Tibial nerve (tissue), 4 donors: ENCODE measurements around the gene TINAGL1. TPM values are rescaled to one million over a fixed set of nuclear protein-coding genes. Genes with fewer than 3 reads are reported as not detected.
A peak's percentile ranks its signal among the peaks of the same experiment; 100 is the strongest.

Source experiments
- DNase-seq, 2 donors: peaks; one replicate each; pipeline ENCODE4 v3.0.0-alpha.2; 2019; ENCODE audit warnings: low spot score in 2 of 2
- H3K27ac ChIP-seq, 4 donors: fragments of 200-600 bp; sonication (generic) in 3 of 4; one replicate each; pipeline ENCODE4 v1.5.1; 2017 to 2019; ENCODE audit warnings: mild to moderate bottlenecking in 1 of 4
- H3K27me3 ChIP-seq, 2 donors: fragments of 200-600 bp; sonication (generic) in 1 of 2; one replicate each; pipeline versions ENCODE4 v1.5.1 to v1.6.0; 2017 to 2019
- H3K36me3 ChIP-seq, 3 donors: fragments of 200-600 bp; sonication (generic); one replicate each; pipeline ENCODE4 v1.5.1; 2018 to 2019
- H3K4me1 ChIP-seq, 4 donors: fragments of 200-600 bp; sonication (generic) in 3 of 4; one replicate each; pipeline ENCODE4 v1.5.1; 2017 to 2019
- H3K4me3 ChIP-seq, 4 donors: fragments of 200-600 bp; sonication (generic) in 3 of 4; one replicate each; pipeline ENCODE4 v1.5.1; 2017 to 2019; ENCODE audit warnings: mild to moderate bottlenecking in 1 of 4, moderate library complexity in 1 of 4
- H3K9me3 ChIP-seq, 4 donors: fragments of 200-600 bp; sonication (generic) in 3 of 4; one replicate each; pipeline ENCODE4 v1.5.1; 2017 to 2019
- CTCF ChIP-seq, 5 experiments: fragments of 200-600 bp in 3 of 5; fragments of 450-650 bp in 2 of 5; sonication (generic) in 3 of 5; IDR thresholded peaks; one replicate each; pipeline ENCODE4 v1.5.1; 2016 to 2019; ENCODE audit warnings: antibody characterized with exemption in 5 of 5, mild to moderate bottlenecking in 3 of 5, moderate library complexity in 2 of 5
- EP300 ChIP-seq, 2 donors: sonication (generic); formaldehyde crosslinking; IDR thresholded peaks; one replicate each; pipeline ENCODE4 v1.6.1; 2017; ENCODE audit warnings: antibody characterized with exemption in 2 of 2, mild to moderate bottlenecking in 1 of 2
- POLR2A ChIP-seq, 2 donors: fragments of 450-650 bp; IDR thresholded peaks; one replicate each; pipeline ENCODE4 v1.6.1; 2017; ENCODE audit warnings: antibody characterized with exemption in 2 of 2, mild to moderate bottlenecking in 2 of 2, moderate library complexity in 2 of 2
- WGBS, 2 donors: methylation state at CpG; one replicate each; pipeline ENCODE4 v1.1.5; 2018; 5-methylcytosine and 5-hydroxymethylcytosine counted together
- total RNA-seq, 4 donors: library from RNA; depleted of rRNA; stranded (reverse); fragments of >200 nt; gene quantifications; one replicate each; pipeline ENCODE4 v1.1.0, GENCODE V29; 2016

The TINAGL1 gene
- total RNA-seq, 4 donors from 2014 or later = 97.3 to 227 (median 198) TPM

- Histone ChIP-seq H3K4me3 (peak overlapping the region in 2 of 4 donors; percentile 1 to 55), H3K9me3 (no peaks in the 10 kb centered on the region), H3K36me3 (no peaks in the 10 kb centered on the region), H3K27ac (peak overlapping the region in 3 of 4 donors; percentile 19 to 78 (median 60)), H3K27me3 (no peaks in the 10 kb centered on the region), H3K4me1 (peaks cover 0 to 61% (median 14%) of the 10 kb centered on the region in 4 donors)
- 46 to 47% methylated on average over 4 to 5 of the region's 5 CpGs for WGBS, 2 donors
- no peak for DNase-seq
- TF ChIP-seq POLR2A (IDR thresholded peaks at IDR 0.05) (no peak), CTCF (IDR thresholded peaks at IDR 0.05) (no peak), EP300 (IDR thresholded peaks at IDR 0.05) (no peak)
Observed at GRCh38 chr1:31580513-31580870, 4.2 kb downstream of the TINAGL1 start.

- Histone ChIP-seq H3K9me3 (no peaks in the 10 kb centered on the region), H3K27me3 (no peaks in the 10 kb centered on the region), H3K4me1 (peaks cover 0 to 55% (median 9%) of the 10 kb centered on the region in 4 donors), H3K27ac (peak overlapping the region in 3 of 4 donors; percentile 19 to 78 (median 60)), H3K36me3 (no peaks in the 10 kb centered on the region), H3K4me3 (peak overlapping the region in 1 of 4 donors; percentile 55)
- no peak for DNase-seq
- 77 to 80% methylated on average over 15 of the region's 15 CpGs for WGBS, 2 donors
- TF ChIP-seq POLR2A (IDR thresholded peaks at IDR 0.05) = no peak
- no peak for TF ChIP-seq EP300 (IDR thresholded peaks at IDR 0.05)
- TF ChIP-seq CTCF (IDR thresholded peaks at IDR 0.05) = no peak
Observed at GRCh38 chr1:31580891-31581603, 4.7 kb downstream of the TINAGL1 start.

- no peak for DNase-seq
- Histone ChIP-seq H3K4me1 (peaks cover 0 to 56% (median 14%) of the 10 kb centered on the region in 4 donors), H3K27ac (peak overlapping the region in 2 of 4 donors; percentile 60 to 78), H3K36me3 (no peaks in the 10 kb centered on the region), H3K27me3 (peaks cover 0 to 9% of the 10 kb centered on the region in 2 donors), H3K9me3 (no peaks in the 10 kb centered on the region), H3K4me3 (no peak overlapping the region)
- 79% methylated on average over 12 of the region's 12 CpGs for WGBS, 2 donors
- TF ChIP-seq EP300 (IDR thresholded peaks at IDR 0.05) (no peak), POLR2A (IDR thresholded peaks at IDR 0.05) (no peak), CTCF (IDR thresholded peaks at IDR 0.05) (no peak)
Observed at GRCh38 chr1:31581821-31582810, 5.8 kb downstream of the TINAGL1 start.

- peak overlapping the region in 2 of 4 donors; percentile 50 to 60 for H3K27ac ChIP-seq
- no peak overlapping the region for H3K4me3 ChIP-seq
- no peaks in the 10 kb centered on the region for H3K36me3 ChIP-seq
- no peaks in the 10 kb centered on the region for H3K9me3 ChIP-seq
- H3K27me3 ChIP-seq = peaks cover 0 to 19% of the 10 kb centered on the region in 2 donors
- peaks cover 0 to 68% (median 25%) of the 10 kb centered on the region in 4 donors for H3K4me1 ChIP-seq
- no peak for DNase-seq
- TF ChIP-seq CTCF (IDR thresholded peaks at IDR 0.05) = no peak
- no peak for TF ChIP-seq EP300 (IDR thresholded peaks at IDR 0.05)
- no peak for TF ChIP-seq POLR2A (IDR thresholded peaks at IDR 0.05)
- WGBS, 2 donors = 47 to 66% methylated on average over 16 of the region's 16 CpGs
Observed at GRCh38 chr1:31583082-31583994, 7.0 kb downstream of the TINAGL1 start.
